Measurements from ENCODE around the gene NCEH1. TPM values are rescaled to one million over a fixed set of nuclear protein-coding genes. Genes with fewer than 3 reads are reported as not detected.
"Not testable (repeated sequence)": the region's sequence is repeated elsewhere in the genome, so short reads cannot be mapped to it uniquely, and the experiment has no call there.

The NCEH1 gene
- total RNA-seq, 2 donors from 2014 or later = 1.0 to 2.4 TPM

DNA sequence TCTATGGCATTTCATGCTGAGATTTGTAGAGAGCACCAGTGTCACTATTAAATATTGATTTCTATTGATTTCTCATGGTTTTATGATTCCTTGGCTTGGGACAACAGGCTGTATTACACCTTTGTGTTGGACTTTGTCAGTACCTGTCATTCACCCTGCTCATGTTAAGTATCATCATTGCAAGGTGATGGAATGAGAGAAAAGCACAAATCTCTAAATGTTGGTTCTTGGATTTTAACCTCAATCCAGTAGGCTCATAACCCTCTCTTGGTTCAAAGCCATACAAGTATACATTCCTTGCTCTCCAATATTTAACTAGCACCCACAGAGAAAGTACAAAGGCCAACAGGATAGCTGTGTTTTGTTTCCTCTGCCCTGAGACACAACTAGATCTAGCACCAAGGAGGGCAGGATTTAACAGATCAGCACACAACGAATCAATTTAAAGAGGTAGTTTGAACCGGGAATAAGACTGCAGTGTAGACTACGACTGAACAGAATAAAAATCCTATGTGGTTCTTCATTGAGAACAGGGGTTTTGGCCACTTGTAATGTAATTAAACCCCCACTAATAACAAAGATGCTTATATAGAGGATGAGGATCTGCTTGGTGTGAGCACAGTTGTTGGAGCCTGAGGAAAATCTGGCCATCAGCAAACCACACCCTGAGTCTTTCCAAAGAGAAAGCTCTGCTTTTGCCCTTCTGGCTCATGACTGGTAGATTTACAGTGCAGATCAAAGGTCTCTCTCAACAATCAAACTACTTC lies 109.6 kb downstream of the NCEH1 start:
- Mint-ChIP-seq H3K4me1 (peaks cover 3% of the 10 kb centered on the region), H3K36me3 (ENCODE audit: low read depth) (peaks cover 2% of the 10 kb centered on the region), H3K27ac (no peak overlapping the region), H3K4me3 (no peak overlapping the region), H3K27me3 (peaks cover 9% of the 10 kb centered on the region)
- DNase-seq (no peak), ATAC-seq (no peak)
- no peaks in the 10 kb centered on the region for H3K9me3 ChIP-seq (ENCODE audit: control insufficient read depth, low read length, poor library complexity, severe bottlenecking)

DNA sequence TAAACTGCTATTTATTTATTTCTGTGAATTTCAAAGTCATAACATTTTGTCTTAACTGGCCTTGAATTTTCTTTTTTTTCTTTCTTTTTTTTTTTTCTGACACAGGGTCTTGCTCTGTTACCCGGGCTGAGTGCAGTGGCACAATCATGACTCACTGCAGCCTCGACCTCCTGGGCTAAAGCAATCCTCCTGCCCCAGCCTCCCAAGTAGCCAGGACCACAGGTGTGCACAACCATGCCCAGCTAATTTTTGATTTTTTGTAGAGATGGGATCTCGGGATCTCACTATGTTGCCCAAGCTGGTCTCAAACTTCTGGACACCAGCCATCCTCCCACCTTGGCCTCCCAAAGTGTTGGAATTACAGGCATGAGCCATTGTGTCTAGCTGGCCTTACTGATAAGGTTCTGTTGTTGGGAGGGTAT lies 110.2 kb downstream of the NCEH1 start:
- DNase-seq (no peak), ATAC-seq (no peak)
- Mint-ChIP-seq H3K27ac (no peak overlapping the region), H3K36me3 (ENCODE audit: low read depth) (peaks cover 2% of the 10 kb centered on the region), H3K4me3 (no peak overlapping the region), H3K4me1 (peaks cover 9% of the 10 kb centered on the region), H3K27me3 (peaks cover 9% of the 10 kb centered on the region)
- H3K9me3 ChIP-seq (ENCODE audit: control insufficient read depth, low read length, poor library complexity, severe bottlenecking) = no peaks in the 10 kb centered on the region

DNA sequence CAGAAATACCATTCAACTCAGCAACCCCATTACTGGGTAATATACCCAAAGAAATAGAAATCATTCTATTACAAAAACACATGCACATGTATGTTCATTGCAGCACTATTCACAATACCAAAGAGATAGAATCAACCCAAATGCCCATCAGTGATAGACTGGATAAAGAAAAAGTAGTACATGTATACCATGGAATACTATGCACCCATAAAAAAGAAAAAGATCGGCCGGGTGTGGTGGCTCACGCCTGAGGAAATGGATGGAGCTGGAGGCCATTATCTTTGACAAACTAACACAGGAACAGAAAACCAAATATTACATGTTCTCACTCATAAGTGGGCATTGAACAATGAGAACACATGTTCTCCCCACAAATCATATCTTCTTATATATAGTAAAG lies 112.0 kb downstream of the NCEH1 start:
- no peak for DNase-seq
- ATAC-seq = no peak
- H3K27ac Mint-ChIP-seq = no peak overlapping the region
- peaks cover 21% of the 10 kb centered on the region for H3K4me1 Mint-ChIP-seq
- H3K9me3 ChIP-seq (ENCODE audit: control insufficient read depth, low read length, poor library complexity, severe bottlenecking) = no peaks in the 10 kb centered on the region
- H3K4me3 Mint-ChIP-seq = no peak overlapping the region
- H3K36me3 Mint-ChIP-seq (ENCODE audit: low read depth) = peaks cover 2% of the 10 kb centered on the region
- no peaks in the 10 kb centered on the region for H3K27me3 Mint-ChIP-seq

DNA sequence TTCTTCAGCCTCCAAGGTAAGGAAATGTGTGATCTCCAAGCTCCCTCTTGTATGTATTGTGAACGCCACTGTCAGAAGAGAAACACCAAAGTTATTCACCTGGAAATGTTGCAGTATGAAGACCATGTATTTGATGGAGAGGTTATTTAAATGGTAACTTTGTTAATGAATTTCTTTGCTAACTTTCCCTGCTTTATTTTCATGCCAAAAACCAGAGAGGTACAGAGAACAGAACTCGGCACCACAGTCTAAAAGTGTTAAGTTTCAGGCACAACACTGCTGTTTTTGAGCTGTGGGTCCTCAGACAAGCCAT lies 114.5 kb downstream of the NCEH1 start:
- no peak for ATAC-seq
- H3K4me1 Mint-ChIP-seq = peaks cover 37% of the 10 kb centered on the region
- no peaks in the 10 kb centered on the region for H3K9me3 ChIP-seq (ENCODE audit: control insufficient read depth, low read length, poor library complexity, severe bottlenecking)
- H3K27ac Mint-ChIP-seq = peak overlapping the region; percentile 95
- H3K27me3 Mint-ChIP-seq = no peaks in the 10 kb centered on the region
- H3K4me3 Mint-ChIP-seq = peak overlapping the region; percentile 80
- H3K36me3 Mint-ChIP-seq (ENCODE audit: low read depth) = peaks cover 2% of the 10 kb centered on the region
- no peak for DNase-seq

DNA sequence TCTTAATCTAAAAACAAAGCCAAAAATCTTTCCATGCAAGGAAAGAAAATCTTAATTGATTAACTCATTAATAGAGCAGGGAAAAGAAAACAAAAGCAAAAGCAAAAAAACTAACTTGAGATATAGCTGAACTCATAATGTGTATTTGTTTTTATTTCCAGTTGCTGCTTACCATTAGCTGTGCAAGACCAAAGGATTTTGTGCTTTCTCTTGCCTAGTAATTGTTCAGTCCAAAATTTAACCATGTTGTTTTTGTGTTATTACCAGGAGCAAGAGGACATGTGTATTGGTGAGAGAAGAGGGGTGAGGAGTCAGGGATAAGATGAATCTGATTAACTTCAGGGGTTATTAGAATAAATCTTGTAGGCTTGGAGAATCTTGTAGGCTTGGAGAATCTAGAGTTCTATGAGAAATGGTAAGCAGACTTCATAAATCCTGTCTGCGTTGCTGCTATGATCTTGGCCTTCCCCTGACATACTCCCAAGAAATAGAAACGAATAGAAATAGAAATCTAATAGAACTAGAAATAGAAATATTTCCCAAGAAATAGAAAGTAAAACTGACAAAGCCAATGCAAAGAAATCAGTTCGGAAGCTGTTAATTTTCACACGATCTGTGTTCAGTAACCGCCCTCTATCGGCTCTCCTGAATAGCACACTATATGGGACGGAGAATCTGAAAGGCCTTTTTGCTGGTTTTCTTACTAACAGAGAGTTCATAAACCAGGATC lies 115.0 kb downstream of the NCEH1 start:
- Mint-ChIP-seq H3K4me1 (peaks cover 42% of the 10 kb centered on the region), H3K4me3 (peak overlapping the region; percentile 80), H3K27me3 (no peaks in the 10 kb centered on the region), H3K27ac (peak overlapping the region; percentile 95), H3K36me3 (ENCODE audit: low read depth) (peaks cover 2% of the 10 kb centered on the region)
- no peaks in the 10 kb centered on the region for H3K9me3 ChIP-seq (ENCODE audit: control insufficient read depth, low read length, poor library complexity, severe bottlenecking)
- peak; percentile 18 for ATAC-seq
- no peak for DNase-seq

DNA sequence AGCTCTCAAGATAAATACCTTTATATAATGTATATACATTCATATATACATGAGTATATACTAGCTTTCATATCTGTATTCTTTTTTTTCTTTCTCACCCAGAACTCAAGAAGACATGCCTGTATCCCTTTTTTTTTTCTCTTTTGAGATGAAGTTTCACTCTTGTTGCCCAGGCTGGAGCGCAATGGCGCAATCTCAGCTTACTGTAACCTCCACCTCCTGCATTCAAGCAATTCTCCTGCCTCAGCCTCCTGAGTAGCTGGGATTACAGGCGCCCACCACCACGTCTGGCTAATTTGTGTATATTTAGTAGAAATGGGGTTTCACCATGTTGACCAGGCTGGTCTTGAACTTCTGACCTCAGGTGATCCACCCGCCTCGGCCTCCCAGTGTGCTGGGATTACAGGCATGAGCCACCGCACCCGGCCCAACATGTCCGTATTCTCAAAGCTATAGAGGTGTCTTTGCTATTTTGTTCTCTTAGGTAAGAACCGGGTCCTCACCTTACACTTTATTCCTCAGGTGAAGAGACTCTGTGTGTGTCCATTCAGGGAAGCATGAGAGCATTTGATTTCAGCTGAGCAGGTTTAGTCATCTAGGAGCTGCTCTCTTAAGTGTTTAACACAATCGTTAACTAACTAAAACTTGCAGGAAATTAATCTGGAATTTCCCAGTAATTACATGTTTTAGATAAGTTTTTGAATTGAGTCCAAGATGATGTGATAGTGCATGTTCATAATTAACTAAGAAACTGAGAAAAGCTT lies 115.8 kb downstream of the NCEH1 start:
- not testable (repeated sequence) for H3K9me3 ChIP-seq (ENCODE audit: control insufficient read depth, low read length, poor library complexity, severe bottlenecking); H3K36me3 Mint-ChIP-seq (ENCODE audit: low read depth); ATAC-seq; DNase-seq; H3K27me3 Mint-ChIP-seq
- Mint-ChIP-seq H3K4me3 (peak overlapping the region; percentile 61), H3K4me1 (peaks cover 42% of the 10 kb centered on the region), H3K27ac (peak overlapping the region; percentile 95)

DNA sequence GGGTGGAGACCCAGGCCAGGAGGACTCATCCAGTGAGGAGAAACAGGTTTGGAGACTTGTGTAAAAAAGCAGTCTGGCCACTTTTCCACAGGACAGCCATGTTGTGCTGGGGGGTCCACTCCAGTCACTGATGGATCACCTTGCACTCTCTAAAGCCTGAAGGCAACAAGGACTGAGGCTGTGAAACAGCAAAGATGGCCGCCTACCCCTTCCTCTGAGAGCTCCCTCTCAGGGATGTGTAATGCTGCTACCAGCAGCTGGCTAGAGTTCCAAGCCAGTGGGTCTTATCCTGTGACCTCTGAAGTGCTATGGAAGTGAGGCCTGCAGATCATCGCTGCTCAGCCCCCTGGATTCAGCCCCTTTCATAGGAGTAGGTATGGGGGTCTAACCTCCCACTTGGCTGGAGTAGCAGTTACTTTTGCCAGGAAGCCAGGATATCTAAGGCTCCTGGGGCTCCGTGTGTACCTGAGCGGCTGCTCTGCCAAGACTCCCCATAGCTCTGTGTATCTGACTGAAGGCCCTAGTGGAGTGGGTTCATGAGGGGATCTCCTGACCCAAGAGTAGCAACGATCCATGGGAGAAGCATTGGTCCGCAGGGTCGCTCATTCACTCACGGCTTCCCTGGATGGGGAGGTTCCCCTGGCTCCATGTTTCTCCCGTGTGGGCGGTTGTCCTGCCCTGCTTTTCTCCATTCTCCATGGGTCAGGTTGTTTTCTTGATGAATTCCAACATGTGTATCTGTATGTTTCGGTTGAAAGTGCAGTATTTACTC lies 117.8 kb downstream of the NCEH1 start:
- Mint-ChIP-seq H3K27ac (peak overlapping the region; percentile 95), H3K4me1 (peaks cover 43% of the 10 kb centered on the region)
- no peak for DNase-seq

DNA sequence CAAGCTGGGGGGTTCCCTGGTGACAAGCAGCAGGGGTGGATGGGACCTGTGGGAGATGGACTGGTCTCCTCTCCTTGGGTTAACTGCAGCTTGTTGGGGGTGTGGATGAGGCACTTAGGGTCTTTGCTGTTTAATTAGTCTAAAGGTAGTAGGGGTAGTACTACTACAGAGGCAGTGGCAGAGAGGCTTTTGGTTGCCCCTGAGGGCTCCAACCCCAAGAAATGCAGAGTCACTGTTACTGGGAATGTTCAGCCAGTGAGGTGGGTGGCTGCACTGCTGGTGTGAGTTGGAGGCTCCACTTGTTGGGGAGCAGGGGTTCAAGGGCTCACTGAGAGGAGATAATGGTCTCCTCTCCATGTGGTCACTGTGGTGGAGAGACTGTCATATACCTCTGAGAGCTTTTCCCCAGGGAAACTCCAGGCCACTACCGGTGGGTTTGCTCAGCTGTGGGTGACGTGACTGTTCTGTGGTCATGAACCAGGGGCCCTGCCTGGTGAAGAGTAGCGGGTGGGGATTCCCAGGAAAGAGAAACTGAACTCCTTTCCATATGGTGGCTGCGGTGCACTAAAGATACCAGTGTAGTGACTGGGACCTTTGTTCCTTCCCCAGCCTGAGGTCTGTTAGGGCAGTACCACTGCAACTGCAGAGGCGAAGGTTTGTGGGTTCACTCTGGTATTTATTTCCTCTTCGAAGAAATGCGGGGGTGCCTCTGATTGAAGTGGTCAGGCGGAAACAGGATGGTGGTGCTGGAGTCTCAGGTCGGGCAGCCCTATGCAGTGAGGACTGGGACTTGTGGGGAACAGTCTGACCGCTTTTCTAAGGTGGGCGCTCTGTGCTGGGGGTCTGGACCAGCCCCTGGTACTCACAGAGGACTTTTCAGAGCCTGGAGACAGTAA lies 118.7 kb downstream of the NCEH1 start:
- H3K4me3 Mint-ChIP-seq = peak overlapping the region; percentile 84
- ATAC-seq (peak; percentile 94), DNase-seq (peak; percentile 50 to 71 (median 69))
- no peaks in the 10 kb centered on the region for H3K27me3 Mint-ChIP-seq
- H3K9me3 ChIP-seq (ENCODE audit: control insufficient read depth, low read length, poor library complexity, severe bottlenecking) = no peaks in the 10 kb centered on the region
- H3K36me3 Mint-ChIP-seq (ENCODE audit: low read depth) = no peaks in the 10 kb centered on the region
- H3K4me1 Mint-ChIP-seq = peaks cover 45% of the 10 kb centered on the region
- H3K27ac Mint-ChIP-seq = peak overlapping the region; percentile 95

More for the DNA sequence above, 117.8 kb downstream of the NCEH1 start:
- ATAC-seq = no peak
- Mint-ChIP-seq H3K36me3 (ENCODE audit: low read depth) (no peaks in the 10 kb centered on the region), H3K27me3 (no peaks in the 10 kb centered on the region), H3K4me3 (peak overlapping the region; percentile 55)
- no peaks in the 10 kb centered on the region for H3K9me3 ChIP-seq (ENCODE audit: control insufficient read depth, low read length, poor library complexity, severe bottlenecking)

DNA sequence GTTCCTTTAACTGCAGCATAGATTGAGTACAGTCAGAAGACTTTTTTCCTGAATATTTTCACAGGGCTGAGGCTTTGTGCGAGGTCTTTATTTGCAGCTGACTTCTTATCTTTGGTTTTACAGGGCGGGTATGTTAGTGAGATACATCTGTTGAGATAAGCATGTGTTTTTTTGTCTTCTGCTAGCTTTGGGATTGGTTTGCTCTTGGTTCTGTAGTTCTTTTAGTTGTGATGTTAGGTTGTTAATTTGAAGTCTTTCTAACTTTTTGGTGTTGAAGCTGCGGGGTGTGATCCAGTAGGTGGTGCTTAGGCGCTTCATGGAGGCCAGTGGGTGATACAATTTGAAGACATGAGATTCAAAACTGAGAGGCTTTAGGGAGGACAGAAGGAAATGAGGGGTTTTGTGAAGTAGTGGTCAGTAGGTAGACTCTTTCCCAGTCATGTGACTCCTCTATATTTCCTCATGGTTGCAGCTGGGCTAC lies 119.7 kb downstream of the NCEH1 start:
- H3K4me3 Mint-ChIP-seq = peak overlapping the region; percentile 19
- H3K9me3 ChIP-seq (ENCODE audit: control insufficient read depth, low read length, poor library complexity, severe bottlenecking) = no peaks in the 10 kb centered on the region
- DNase-seq = no peak
- peaks cover 44% of the 10 kb centered on the region for H3K4me1 Mint-ChIP-seq
- peak overlapping the region; percentile 95 for H3K27ac Mint-ChIP-seq
- no peaks in the 10 kb centered on the region for H3K27me3 Mint-ChIP-seq
- H3K36me3 Mint-ChIP-seq (ENCODE audit: low read depth) = no peaks in the 10 kb centered on the region
- no peak for ATAC-seq

DNA sequence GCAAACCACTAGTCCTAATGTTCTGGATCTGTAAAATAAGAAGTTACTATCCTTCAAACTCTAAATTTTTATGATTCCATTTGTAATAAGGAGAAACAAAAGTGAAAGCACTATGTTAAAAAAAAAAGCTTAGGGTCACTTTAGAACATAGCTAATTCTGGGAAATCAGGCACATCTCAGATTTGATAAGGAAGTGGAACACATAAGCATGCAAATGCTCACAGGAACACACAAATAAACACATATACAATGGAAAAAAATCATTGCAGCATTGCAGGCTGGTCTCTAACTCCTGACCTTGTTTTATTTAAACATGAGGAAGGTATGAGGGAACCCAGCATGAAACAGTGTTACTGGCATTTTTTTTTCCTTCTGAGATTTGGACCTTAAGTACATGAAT lies 124.4 kb downstream of the NCEH1 start:
- H3K9me3 ChIP-seq (ENCODE audit: control insufficient read depth, low read length, poor library complexity, severe bottlenecking) = no peaks in the 10 kb centered on the region
- Mint-ChIP-seq H3K4me1 (peaks cover 22% of the 10 kb centered on the region), H3K36me3 (ENCODE audit: low read depth) (no peaks in the 10 kb centered on the region), H3K27me3 (no peaks in the 10 kb centered on the region), H3K4me3 (peak overlapping the region; percentile 28), H3K27ac (no peak overlapping the region)
- ATAC-seq (no peak), DNase-seq (no peak)

DNA sequence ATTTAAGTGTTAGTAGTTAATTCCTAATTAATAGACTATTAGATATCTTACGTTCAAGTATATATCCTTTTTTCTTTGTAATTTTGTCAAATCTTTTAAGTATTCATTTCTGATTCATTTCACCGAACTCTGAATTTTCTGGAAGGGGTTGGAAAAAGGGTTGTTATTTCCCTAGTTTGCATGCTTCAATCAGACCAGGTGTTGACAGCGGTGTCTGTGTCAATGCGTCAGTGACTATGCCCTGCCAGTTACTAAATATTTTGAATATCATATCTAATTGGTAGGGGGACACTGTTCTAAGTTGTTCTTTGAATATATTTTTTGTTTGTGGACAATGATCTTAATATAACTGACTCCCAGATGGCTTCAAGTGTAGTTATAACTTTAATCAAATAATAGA lies 124.9 kb downstream of the NCEH1 start:
- Mint-ChIP-seq H3K27me3 (no peaks in the 10 kb centered on the region), H3K36me3 (ENCODE audit: low read depth) (no peaks in the 10 kb centered on the region), H3K4me3 (no peak overlapping the region), H3K27ac (no peak overlapping the region), H3K4me1 (peaks cover 22% of the 10 kb centered on the region)
- no peak for ATAC-seq
- no peaks in the 10 kb centered on the region for H3K9me3 ChIP-seq (ENCODE audit: control insufficient read depth, low read length, poor library complexity, severe bottlenecking)
- DNase-seq = no peak

DNA sequence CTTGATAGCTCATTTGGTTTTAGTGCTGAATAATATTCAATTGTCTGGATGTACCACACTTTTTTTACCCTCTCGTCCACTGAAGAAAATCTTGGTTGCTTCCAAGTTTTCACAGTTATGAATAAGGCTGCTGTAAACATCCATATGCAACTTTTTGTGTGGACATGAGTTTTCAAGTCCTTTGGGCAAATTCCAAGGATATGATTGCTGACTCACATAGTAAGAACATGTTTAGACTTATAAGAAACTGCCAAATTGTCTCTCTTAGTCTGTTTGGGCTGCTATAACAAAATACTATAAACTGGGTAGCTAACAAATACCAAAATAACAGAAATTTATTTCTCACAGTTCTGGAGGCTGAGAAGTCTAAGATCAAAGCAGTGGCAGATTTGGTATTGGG lies 128.2 kb downstream of the NCEH1 start:
- DNase-seq = no peak
- Mint-ChIP-seq H3K27me3 (no peaks in the 10 kb centered on the region), H3K4me1 (peaks cover 41% of the 10 kb centered on the region), H3K27ac (peak overlapping the region; percentile 79), H3K36me3 (ENCODE audit: low read depth) (no peaks in the 10 kb centered on the region), H3K4me3 (no peak overlapping the region)
- no peaks in the 10 kb centered on the region for H3K9me3 ChIP-seq (ENCODE audit: control insufficient read depth, low read length, poor library complexity, severe bottlenecking)
- ATAC-seq = no peak

Data from T-helper 17 cell (primary cell).